HepG2 (cell line): ENCODE data around the gene C2orf76. TPM values are rescaled to one million over a fixed set of nuclear protein-coding genes. Genes with fewer than 3 reads are reported as not detected.
A peak's percentile ranks its signal among the peaks of the same experiment; 100 is the strongest.

Experiments used
- ARID2 ChIP-seq: sonication (generic); formaldehyde crosslinking; IDR thresholded peaks from 2 replicates; pipeline ENCODE4 v1.8.1; 2022; ENCODE audit warnings: mild to moderate bottlenecking, missing genetic modification reagents, borderline replicate concordance
- ATF5 ChIP-seq: sonication (generic); formaldehyde crosslinking; IDR thresholded peaks from 2 replicates; pipeline ENCODE4 v1.4.0; 2020; ENCODE audit warnings: mild to moderate bottlenecking, low read depth, missing genetic modification reagents
- ATRX ChIP-seq: sonication (generic); formaldehyde crosslinking; IDR thresholded peaks from 2 replicates; pipeline ENCODE4 v1.4.0; 2020; ENCODE audit warnings: missing genetic modification reagents, borderline replicate concordance
- BCL6 ChIP-seq: IDR thresholded peaks from 2 replicates; pipeline ENCODE4 v1.6.1; 2016; ENCODE audit warnings: missing genetic modification reagents, missing compliant biosample characterization
- CEBPG ChIP-seq: IDR thresholded peaks from 2 replicates; pipeline ENCODE4 v1.6.1; 2016
- CHD4 ChIP-seq: fragments of 200-600 bp; sonication (generic); IDR thresholded peaks from 2 replicates; pipeline ENCODE4 v1.7.0; 2017; ENCODE audit warnings: mild to moderate bottlenecking, low read length, borderline replicate concordance
- EP300 ChIP-seq, 3 experiments: sonication (generic) in 1 of 3; formaldehyde crosslinking in 1 of 3; IDR thresholded peaks; 2 replicates each; pipeline versions ENCODE4 v1.5.1 to v1.6.1; 2011 to 2020; ENCODE audit warnings: low read depth in 2 of 3, low read length in 2 of 3, borderline replicate concordance in 1 of 3, improper control_type of control experiment in 1 of 3, mild to moderate bottlenecking in 1 of 3, missing genetic modification reagents in 1 of 3, moderate library complexity in 1 of 3
- FIP1L1 ChIP-seq: fragments of 200-400 bp; formaldehyde crosslinking; IDR thresholded peaks from 2 replicates; pipeline ENCODE4 v1.6.1; 2018; ENCODE audit warnings: low read depth, mild to moderate bottlenecking, low read length, moderate library complexity, borderline replicate concordance; ENCODE audit not compliant: insufficient read depth
- HHEX ChIP-seq: IDR thresholded peaks from 2 replicates; pipeline ENCODE4 v1.6.1; 2016; ENCODE audit warnings: control low read depth
- HNF4G ChIP-seq, 2 experiments: sonication (generic) in 1 of 2; formaldehyde crosslinking in 1 of 2; IDR thresholded peaks; 2 replicates each; pipeline versions ENCODE4 v1.4.0 to v1.6.1; 2011 to 2020; ENCODE audit warnings: borderline replicate concordance in 2 of 2, low read depth in 2 of 2, mild to moderate bottlenecking in 2 of 2, low read length in 1 of 2, missing genetic modification reagents in 1 of 2, moderate library complexity in 1 of 2
- HOXA5 ChIP-seq: sonication (generic); formaldehyde crosslinking; IDR thresholded peaks from 2 replicates; pipeline ENCODE4 v1.4.0; 2020; ENCODE audit warnings: missing genetic modification reagents
- MEF2D ChIP-seq: sonication (generic); formaldehyde crosslinking; IDR thresholded peaks from 2 replicates; pipeline ENCODE4 v1.5.1; 2020; ENCODE audit warnings: mild to moderate bottlenecking, missing genetic modification reagents
- NR2F2 ChIP-seq: IDR thresholded peaks from 2 replicates; pipeline ENCODE4 v1.6.1; 2012; ENCODE audit warnings: low read depth, inconsistent platforms, borderline replicate concordance
- RFXAP ChIP-seq: sonication (generic); formaldehyde crosslinking; IDR thresholded peaks from 2 replicates; pipeline ENCODE4 v1.4.0; 2020; ENCODE audit warnings: missing genetic modification reagents, borderline replicate concordance
- SNAI1 ChIP-seq: sonication (generic); formaldehyde crosslinking; IDR thresholded peaks from 2 replicates; pipeline ENCODE4 v1.5.0; 2020; ENCODE audit warnings: mild to moderate bottlenecking, missing genetic modification reagents, borderline replicate concordance
- SYNCRIP ChIP-seq: fragments of 200-400 bp; formaldehyde crosslinking; IDR thresholded peaks from 2 replicates; pipeline ENCODE4 v1.6.1; 2018; ENCODE audit warnings: mild to moderate bottlenecking, low read depth, low read length; ENCODE audit not compliant: insufficient read depth
- ZNF256 ChIP-seq: sonication (generic); formaldehyde crosslinking; conservative IDR thresholded peaks from 2 replicates; pipeline ENCODE4 v1.4.0; 2020; ENCODE audit warnings: missing genetic modification reagents
- ZNF335 ChIP-seq: sonication (generic); formaldehyde crosslinking; IDR thresholded peaks from 2 replicates; pipeline ENCODE4 v1.4.0; 2020; ENCODE audit warnings: missing genetic modification reagents
- ZNF446 ChIP-seq: sonication (generic); formaldehyde crosslinking; IDR thresholded peaks from 2 replicates; pipeline ENCODE4 v1.5.0; 2020; ENCODE audit warnings: mild to moderate bottlenecking, missing genetic modification reagents
- ZNF639 ChIP-seq: conservative IDR thresholded peaks from 2 replicates; pipeline ENCODE4 v1.6.1; 2018; ENCODE audit warnings: missing genetic modification reagents
- ZSCAN5A ChIP-seq: sonication (generic); formaldehyde crosslinking; IDR thresholded peaks from 2 replicates; pipeline ENCODE4 v1.8.0; 2022; ENCODE audit warnings: mild to moderate bottlenecking, missing genetic modification reagents, borderline replicate concordance
- polyA plus RNA-seq, 8 experiments: library from polyadenylated mRNA; depleted of rRNA in 3 of 8; stranded (reverse) in 7 of 8; unstranded in 1 of 8; fragments of >200 nt; fragmentation: Illumina TruSeq in 4 of 8; extraction: Trizol in 4 of 8; gene quantifications; 2 replicates each; pipeline versions ENCODE4 v1.2.1 to v1.2.3, GENCODE V29; 2011 to 2016; ENCODE audit warnings: low read depth in 4 of 8, missing spikeins in 1 of 8, mixed read lengths in 1 of 8; ENCODE audit not compliant: insufficient read depth in 1 of 8
- total RNA-seq, 5 experiments: library from RNA; depleted of rRNA; stranded (reverse); fragments of >200 nt; fragmentation: Illumina TruSeq; extraction: Trizol; gene quantifications; 2 replicates each; pipeline ENCODE4 v1.2.3, GENCODE V29; 2016; ENCODE audit warnings: low read depth in 1 of 5
- TF ChIP-seq, protein P1 (sequence below): sonication (generic); formaldehyde crosslinking; IDR thresholded peaks from 2 replicates; pipeline ENCODE4 v1.8.1; 2022; ENCODE audit warnings: low read depth, mild to moderate bottlenecking, missing genetic modification reagents
- TF ChIP-seq, protein P2 (sequence below): IDR thresholded peaks from 2 replicates; pipeline ENCODE4 v1.6.1; 2016; ENCODE audit warnings: mild to moderate bottlenecking, missing biosample characterization, missing genetic modification reagents

C2orf76 gene
- total and polyA plus RNA-seq, 2 of the 13 experiments (the other 11 are each of a cell fraction or from before 2014, with no cell fraction given) = 7.7 to 8.5 TPM

GRCh38 chr2:119366161-119366648, 429 bp downstream of the C2orf76 start (continued):
- TF ChIP-seq ARID2 (CRISPR knock-in tag) (no peak), ZNF256 (CRISPR knock-in tag) (no peak; the same call in 1 of the 2 replicates), ATRX (CRISPR knock-in tag) (no peak), ZSCAN5A (no peak), FIP1L1 (no peak), EP300 (IDR thresholded peaks at IDR 0.05; ENCODE audit: low read depth in 2 of 2, low read length in 2 of 2) (peak in 1 of 2 experiments; percentile 65; a peak in 1 of 4 replicates), EP300 (CRISPR knock-in tag; IDR thresholded peaks at IDR 0.05; ENCODE audit: borderline replicate concordance) (no peak), MEF2D (CRISPR knock-in tag) (0 out of 2 replicates have a peak, but pooled peaks have one; percentile 1), ZNF639 (CRISPR knock-in tag) (no peak), SNAI1 (CRISPR knock-in tag) (peak; percentile 80), SYNCRIP (no peak), ZNF446 (no peak), ATF5 (CRISPR knock-in tag) (no peak), CHD4 (0 out of 2 replicates have a peak, but pooled peaks have one; percentile 18), HNF4G (IDR thresholded peaks at IDR 0.05; ENCODE audit: borderline replicate concordance, low read depth, low read length) (peak; percentile 7; the same call in 1 of the 2 replicates), HNF4G (CRISPR knock-in tag; IDR thresholded peaks at IDR 0.05; ENCODE audit: borderline replicate concordance, low read depth) (no peak), HHEX (CRISPR knock-in tag) (peak; percentile 71), NR2F2 (0 out of 2 replicates have a peak, but pooled peaks have one; percentile 51), CEBPG (CRISPR knock-in tag) (peak; percentile 51), HOXA5 (CRISPR knock-in tag) (0 out of 2 replicates have a peak, but pooled peaks have one; percentile 3), BCL6 (CRISPR knock-in tag) (peak; percentile 62; the same call in 1 of the 2 replicates), ZNF335 (CRISPR knock-in tag) (no peak), RFXAP (CRISPR knock-in tag) (no peak)
- TF ChIP-seq, protein P1, sequence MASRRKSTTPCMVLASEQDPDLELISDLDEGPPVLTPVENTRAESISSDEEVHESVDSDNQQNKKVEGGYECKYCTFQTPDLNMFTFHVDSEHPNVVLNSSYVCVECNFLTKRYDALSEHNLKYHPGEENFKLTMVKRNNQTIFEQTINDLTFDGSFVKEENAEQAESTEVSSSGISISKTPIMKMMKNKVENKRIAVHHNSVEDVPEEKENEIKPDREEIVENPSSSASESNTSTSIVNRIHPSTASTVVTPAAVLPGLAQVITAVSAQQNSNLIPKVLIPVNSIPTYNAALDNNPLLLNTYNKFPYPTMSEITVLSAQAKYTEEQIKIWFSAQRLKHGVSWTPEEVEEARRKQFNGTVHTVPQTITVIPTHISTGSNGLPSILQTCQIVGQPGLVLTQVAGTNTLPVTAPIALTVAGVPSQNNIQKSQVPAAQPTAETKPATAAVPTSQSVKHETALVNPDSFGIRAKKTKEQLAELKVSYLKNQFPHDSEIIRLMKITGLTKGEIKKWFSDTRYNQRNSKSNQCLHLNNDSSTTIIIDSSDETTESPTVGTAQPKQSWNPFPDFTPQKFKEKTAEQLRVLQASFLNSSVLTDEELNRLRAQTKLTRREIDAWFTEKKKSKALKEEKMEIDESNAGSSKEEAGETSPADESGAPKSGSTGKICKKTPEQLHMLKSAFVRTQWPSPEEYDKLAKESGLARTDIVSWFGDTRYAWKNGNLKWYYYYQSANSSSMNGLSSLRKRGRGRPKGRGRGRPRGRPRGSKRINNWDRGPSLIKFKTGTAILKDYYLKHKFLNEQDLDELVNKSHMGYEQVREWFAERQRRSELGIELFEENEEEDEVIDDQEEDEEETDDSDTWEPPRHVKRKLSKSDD (CRISPR knock-in tag) = peak; percentile 26; the same call in 1 of the 2 replicates
- TF ChIP-seq, protein P2, sequence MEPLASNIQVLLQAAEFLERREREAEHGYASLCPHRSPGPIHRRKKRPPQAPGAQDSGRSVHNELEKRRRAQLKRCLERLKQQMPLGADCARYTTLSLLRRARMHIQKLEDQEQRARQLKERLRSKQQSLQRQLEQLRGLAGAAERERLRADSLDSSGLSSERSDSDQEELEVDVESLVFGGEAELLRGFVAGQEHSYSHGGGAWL (CRISPR knock-in tag) = no peak
